Smooth muscle cell (in vitro differentiated cells): ENCODE measurements around the gene HSD17B14. TPM values are rescaled to one million over a fixed set of nuclear protein-coding genes. Genes with fewer than 3 reads are reported as not detected.

Experiments
- DNase-seq: peaks from one replicate; lab custom pipeline; 2025; ENCODE audit not compliant: unreplicated experiment; lab: John Stamatoyannopoulos, UW
- H2AFZ ChIP-seq: fragments of 200-600 bp; sonication (generic); 2 replicates; pipeline ENCODE4 v1.6.0; 2016; ENCODE audit warnings: antibody characterized with exemption, low read depth, mild to moderate bottlenecking
- H3F3A ChIP-seq: fragments of 200-600 bp; sonication (generic); 2 replicates; pipeline ENCODE4 v1.6.0; 2017; ENCODE audit warnings: antibody characterized with exemption, low read depth
- H3K27ac ChIP-seq: fragments of 200-600 bp; sonication (generic); 2 replicates; pipeline ENCODE4 v1.5.1; 2016; ENCODE audit warnings: low read depth, mild to moderate bottlenecking
- H3K27me3 ChIP-seq: fragments of 200-600 bp; sonication (generic); 2 replicates; pipeline ENCODE4 v1.6.1; 2016; ENCODE audit warnings: low read depth, mild to moderate bottlenecking
- H3K36me3 ChIP-seq: fragments of 200-600 bp; sonication (generic); 2 replicates; pipeline ENCODE4 v1.5.1; 2016; ENCODE audit warnings: low read depth
- H3K4me1 ChIP-seq: fragments of 200-600 bp; sonication (generic); 2 replicates; pipeline ENCODE4 v1.5.1; 2016; ENCODE audit warnings: low read depth
- H3K4me2 ChIP-seq: fragments of 200-600 bp; sonication (generic); 2 replicates; pipeline ENCODE4 v1.6.0; 2016; ENCODE audit warnings: mild to moderate bottlenecking
- H3K4me3 ChIP-seq: fragments of 200-600 bp; sonication (generic); 2 replicates; pipeline ENCODE4 v1.5.1; 2016; ENCODE audit warnings: mild to moderate bottlenecking
- H3K79me2 ChIP-seq: fragments of 200-600 bp; sonication (generic); 2 replicates; pipeline ENCODE4 v1.6.0; 2016; ENCODE audit warnings: low read depth, mild to moderate bottlenecking
- H3K9ac ChIP-seq: fragments of 200-600 bp; sonication (generic); 2 replicates; pipeline ENCODE4 v1.6.0; 2016; ENCODE audit warnings: low read depth
- H3K9me3 ChIP-seq: fragments of 200-600 bp; sonication (generic); replicated peaks from 2 replicates; pipeline ENCODE4 v1.5.1; 2016; ENCODE audit warnings: low read depth
- H4K20me1 ChIP-seq: fragments of 200-600 bp; sonication (generic); 2 replicates; pipeline ENCODE4 v1.6.0; 2016; ENCODE audit warnings: low read depth
- WGBS: methylation state at CpG from one replicate; pipeline ENCODE4 v1.1.7; 2016; ENCODE audit warnings: low lambda C conversion rate; 5-methylcytosine and 5-hydroxymethylcytosine counted together
- polyA plus RNA-seq: library from polyadenylated mRNA; unstranded; fragments of >200 nt; fragmentation: Nextera tagmentation; extraction: Ambion mirVana; gene quantifications from 2 replicates; pipeline ENCODE4 v1.2.1, GENCODE V29; 2016
- total RNA-seq: library from RNA; depleted of rRNA; stranded (reverse); fragments of >200 nt; gene quantifications from 2 replicates; pipeline ENCODE4 v1.2.3, GENCODE V29; 2014
- TF ChIP-seq, protein P1 (sequence below): fragments of 200-600 bp; sonication (generic); IDR thresholded peaks from 2 replicates; pipeline ENCODE4 v1.5.1; 2017; ENCODE audit warnings: borderline replicate concordance, mild to moderate bottlenecking, antibody characterized with exemption; ENCODE audit not compliant: insufficient read depth, poor library complexity, severe bottlenecking

Gene HSD17B14
- total and polyA plus RNA-seq, 2 experiments from 2014 or later: 16.4 to 19.3 TPM

- Histone ChIP-seq H3K9me3 (no peaks in the 10 kb centered on the region), H3K79me2 (no peaks in the 10 kb centered on the region), H3K4me3 (no peak overlapping the region), H3K9ac (no peak overlapping the region), H3F3A (no peaks in the 10 kb centered on the region), H3K36me3 (no peaks in the 10 kb centered on the region), H2AFZ (no peak overlapping the region), H3K27ac (no peak overlapping the region), H3K27me3 (no peaks in the 10 kb centered on the region), H4K20me1 (no peaks in the 10 kb centered on the region), H3K4me2 (no peak overlapping the region), H3K4me1 (no peaks in the 10 kb centered on the region)
- 92% methylated on average over 8 of the region's 8 CpGs for WGBS
- TF ChIP-seq, protein P1, sequence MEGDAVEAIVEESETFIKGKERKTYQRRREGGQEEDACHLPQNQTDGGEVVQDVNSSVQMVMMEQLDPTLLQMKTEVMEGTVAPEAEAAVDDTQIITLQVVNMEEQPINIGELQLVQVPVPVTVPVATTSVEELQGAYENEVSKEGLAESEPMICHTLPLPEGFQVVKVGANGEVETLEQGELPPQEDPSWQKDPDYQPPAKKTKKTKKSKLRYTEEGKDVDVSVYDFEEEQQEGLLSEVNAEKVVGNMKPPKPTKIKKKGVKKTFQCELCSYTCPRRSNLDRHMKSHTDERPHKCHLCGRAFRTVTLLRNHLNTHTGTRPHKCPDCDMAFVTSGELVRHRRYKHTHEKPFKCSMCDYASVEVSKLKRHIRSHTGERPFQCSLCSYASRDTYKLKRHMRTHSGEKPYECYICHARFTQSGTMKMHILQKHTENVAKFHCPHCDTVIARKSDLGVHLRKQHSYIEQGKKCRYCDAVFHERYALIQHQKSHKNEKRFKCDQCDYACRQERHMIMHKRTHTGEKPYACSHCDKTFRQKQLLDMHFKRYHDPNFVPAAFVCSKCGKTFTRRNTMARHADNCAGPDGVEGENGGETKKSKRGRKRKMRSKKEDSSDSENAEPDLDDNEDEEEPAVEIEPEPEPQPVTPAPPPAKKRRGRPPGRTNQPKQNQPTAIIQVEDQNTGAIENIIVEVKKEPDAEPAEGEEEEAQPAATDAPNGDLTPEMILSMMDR: no peak
- DNase-seq: no peak
Observed at GRCh38 chr19:48826606-48827020, 9.7 kb downstream of the HSD17B14 start.

DNA sequence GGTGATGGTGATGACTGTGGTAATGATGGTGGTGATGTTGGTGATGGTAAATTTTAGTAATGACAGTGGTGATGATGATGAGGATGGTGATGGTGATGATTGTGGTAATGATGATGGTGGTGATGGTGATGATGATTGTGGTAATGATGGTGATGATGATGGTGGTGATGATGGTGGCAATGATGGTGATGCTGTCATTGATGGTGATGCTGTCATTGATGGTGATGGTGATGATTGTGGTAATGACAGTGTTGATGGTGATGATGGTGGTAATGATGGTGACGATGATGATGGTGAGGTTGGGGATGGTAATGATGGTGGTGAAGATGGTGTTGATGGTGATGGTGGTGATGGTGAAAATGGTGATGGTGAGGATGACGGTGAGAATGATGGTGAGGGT is 13.8 kb downstream of the HSD17B14 start:
- Histone ChIP-seq H3K4me1 (no peaks in the 10 kb centered on the region), H3K79me2 (no peaks in the 10 kb centered on the region), H3F3A (no peaks in the 10 kb centered on the region), H3K36me3 (no peaks in the 10 kb centered on the region), H4K20me1 (no peaks in the 10 kb centered on the region), H2AFZ (no peak overlapping the region), H3K27ac (no peak overlapping the region), H3K4me3 (no peak overlapping the region), H3K9ac (no peak overlapping the region), H3K27me3 (no peaks in the 10 kb centered on the region), H3K9me3 (no peaks in the 10 kb centered on the region), H3K4me2 (no peak overlapping the region)
- TF ChIP-seq, protein P1: no peak
- 100% methylated on average over 2 of the region's 2 CpGs for whole genome bisulfite sequencing
- DNase-seq: no peak

- H3K27ac ChIP-seq: no peak overlapping the region
- no peaks in the 10 kb centered on the region for H3F3A ChIP-seq
- no peaks in the 10 kb centered on the region for H3K79me2 ChIP-seq
- H3K4me3 ChIP-seq: no peak overlapping the region
- no peak overlapping the region for H3K9ac ChIP-seq
- TF ChIP-seq, protein P1: no peak
- H3K4me1 ChIP-seq: no peaks in the 10 kb centered on the region
- H3K36me3 ChIP-seq: no peaks in the 10 kb centered on the region
- H2AFZ ChIP-seq: no peak overlapping the region
- H3K9me3 ChIP-seq: no peaks in the 10 kb centered on the region
- H4K20me1 ChIP-seq: no peaks in the 10 kb centered on the region
- whole genome bisulfite sequencing: 72% methylated on average over 5 of the region's 5 CpGs
- no peak overlapping the region for H3K4me2 ChIP-seq
- no peaks in the 10 kb centered on the region for H3K27me3 ChIP-seq
- DNase-seq: no peak
Observed at GRCh38 chr19:48821633-48822032, 14.7 kb downstream of the HSD17B14 start.

DNA sequence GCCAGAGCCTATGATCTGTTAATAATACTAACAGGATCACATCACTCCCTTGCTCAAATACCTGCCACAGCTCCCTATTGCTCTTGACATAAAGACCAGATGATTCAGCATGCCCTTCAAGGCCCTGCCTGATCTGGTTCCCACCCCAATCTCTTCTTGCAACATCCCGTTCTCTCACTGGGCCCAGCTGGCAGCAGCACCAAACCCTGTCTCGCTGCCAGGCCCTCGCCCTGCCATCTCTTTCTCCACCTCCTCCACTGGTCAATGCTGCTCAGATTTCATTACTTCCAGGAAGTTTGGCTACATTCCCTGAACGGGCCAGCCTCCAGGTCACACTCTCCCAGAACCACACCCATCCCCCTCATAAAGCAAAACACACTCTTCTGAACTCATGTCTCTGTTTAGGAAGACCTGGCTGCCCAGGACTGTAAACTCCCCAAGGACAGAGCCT is 16.9 kb downstream of the HSD17B14 start:
- H3K36me3 ChIP-seq: no peaks in the 10 kb centered on the region
- no peak overlapping the region for H3K27ac ChIP-seq
- no peak overlapping the region for H2AFZ ChIP-seq
- no peaks in the 10 kb centered on the region for H4K20me1 ChIP-seq
- H3K4me3 ChIP-seq: no peak overlapping the region
- no peaks in the 10 kb centered on the region for H3K4me1 ChIP-seq
- DNase-seq: no peak
- WGBS: 90% methylated on average over 4 of the region's 4 CpGs
- H3K27me3 ChIP-seq: no peaks in the 10 kb centered on the region
- H3K9ac ChIP-seq: no peak overlapping the region
- H3K4me2 ChIP-seq: no peak overlapping the region
- H3F3A ChIP-seq: no peaks in the 10 kb centered on the region
- no peaks in the 10 kb centered on the region for H3K9me3 ChIP-seq
- TF ChIP-seq, protein P1: no peak
- no peaks in the 10 kb centered on the region for H3K79me2 ChIP-seq
